Gastroesophageal sphincter (tissue), 4 donors: Measurements from ENCODE around the gene C14orf132. TPM values are rescaled to one million over a fixed set of nuclear protein-coding genes. Genes with fewer than 3 reads are reported as not detected.

Experiments used
- ATAC-seq: fragments of 150-250 bp; one replicate; pipeline ENCODE4 v1.9.1; 2016; ENCODE audit warnings: mild to moderate bottlenecking, moderate library complexity
- H3K27ac ChIP-seq, 4 donors: fragments of 200-600 bp; sonication (generic) in 3 of 4; 1 replicate in 3 of 4; 2 replicates in 1 of 4; pipeline ENCODE4 v1.5.1; 2016 to 2019
- H3K27me3 ChIP-seq: fragments of 200-600 bp; sonication (generic); one replicate; pipeline ENCODE4 v1.5.1; 2019
- H3K36me3 ChIP-seq, 2 donors: fragments of 200-600 bp; sonication (generic); one replicate each; pipeline ENCODE4 v1.5.1; 2019; ENCODE audit warnings: control low read depth in 1 of 2
- H3K4me1 ChIP-seq, 3 donors: fragments of 200-600 bp; sonication (generic); 1 replicate in 2 of 3; 2 replicates in 1 of 3; pipeline ENCODE4 v1.5.1; 2016 to 2019; ENCODE audit warnings: control low read depth in 2 of 3
- H3K4me3 ChIP-seq, 2 donors: fragments of 200-600 bp; sonication (generic); one replicate each; pipeline ENCODE4 v1.5.1; 2019; ENCODE audit warnings: mild to moderate bottlenecking in 1 of 2, moderate library complexity in 1 of 2
- H3K9me3 ChIP-seq, 3 donors: fragments of 200-600 bp; sonication (generic); one replicate each; pipeline ENCODE4 v1.5.1; 2017 to 2019; ENCODE audit warnings: control low read depth in 2 of 3
- CTCF ChIP-seq, 4 experiments: fragments of 200-600 bp in 2 of 4; fragments of 450-650 bp in 2 of 4; sonication (generic) in 1 of 4; IDR thresholded peaks; one replicate each; pipeline ENCODE4 v1.5.1; 2017 to 2019; ENCODE audit warnings: antibody characterized with exemption in 4 of 4, mild to moderate bottlenecking in 2 of 4, moderate library complexity in 2 of 4
- EP300 ChIP-seq: sonication (generic); formaldehyde crosslinking; IDR thresholded peaks from one replicate; pipeline ENCODE4 v1.6.1; 2017; ENCODE audit warnings: antibody characterized with exemption, mild to moderate bottlenecking
- POLR2A ChIP-seq, 2 donors: fragments of 450-650 bp; IDR thresholded peaks; one replicate each; pipeline ENCODE4 v1.6.1; 2017; ENCODE audit warnings: antibody characterized with exemption in 2 of 2, mild to moderate bottlenecking in 2 of 2, moderate library complexity in 1 of 2
- POLR2AphosphoS5 ChIP-seq: sonication (generic); formaldehyde crosslinking; IDR thresholded peaks from one replicate; pipeline ENCODE4 v1.6.1; 2017; ENCODE audit warnings: antibody characterized with exemption
- WGBS, 2 donors: methylation state at CpG; one replicate each; pipeline ENCODE4 v1.1.5; 2018; ENCODE audit warnings: low coverage in 1 of 2; 5-methylcytosine and 5-hydroxymethylcytosine counted together
- total RNA-seq, 4 donors: library from RNA; depleted of rRNA; stranded (reverse); fragments of >200 nt; gene quantifications; one replicate each; pipeline ENCODE4 v1.1.0, GENCODE V29; 2016

C14orf132 gene
- total RNA-seq, 4 donors from 2014 or later, result 52.0 to 135 (median 74.6) TPM

DNA sequence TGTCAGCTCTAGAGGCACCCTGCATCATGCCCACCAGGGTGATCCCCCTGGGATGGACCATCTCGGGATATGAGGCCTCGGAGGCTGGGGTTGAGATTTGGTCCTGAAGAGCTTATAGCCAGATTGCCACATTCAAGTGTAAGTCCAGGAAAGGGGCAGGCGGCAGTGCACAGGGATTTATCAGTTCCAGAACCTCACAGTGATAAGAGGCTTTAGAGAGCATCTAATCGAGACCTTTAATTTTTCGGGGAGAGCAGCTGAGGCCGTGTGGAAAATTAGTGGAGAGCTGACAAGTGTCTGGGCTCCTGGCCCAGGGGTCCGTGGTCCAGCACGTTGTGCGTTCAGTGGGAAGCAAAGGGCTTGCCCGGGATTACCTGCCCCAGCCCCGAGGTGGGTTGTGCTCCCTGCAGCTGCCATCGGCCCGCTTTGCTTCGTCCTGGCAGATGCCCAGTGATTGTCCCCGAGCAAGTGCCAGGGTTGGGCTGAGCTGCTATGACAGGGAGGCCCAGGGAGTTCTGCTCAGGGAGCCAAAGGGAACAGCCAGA, 52.1 kb downstream of the C14orf132 start:
- ATAC-seq, result no peak
- 34 to 92% methylated on average over 2 to 3 of the region's 15 CpGs for WGBS, 2 donors
- TF ChIP-seq POLR2AphosphoS5 (no peak), CTCF (IDR thresholded peaks at IDR 0.05) (no peak), POLR2A (IDR thresholded peaks at IDR 0.05) (no peak), EP300 (no peak)
- peaks cover 0 to 35% of the 10 kb centered on the region in 2 donors for H3K36me3 ChIP-seq
- no peak overlapping the region for H3K27ac ChIP-seq
- peaks cover 0 to 30% (median 7%) of the 10 kb centered on the region in 3 donors for H3K4me1 ChIP-seq
- no peaks in the 10 kb centered on the region for H3K9me3 ChIP-seq
- H3K27me3 ChIP-seq, result no peaks in the 10 kb centered on the region
- no peak overlapping the region for H3K4me3 ChIP-seq

- no peak overlapping the region for H3K27ac ChIP-seq
- H3K9me3 ChIP-seq, result no peaks in the 10 kb centered on the region
- H3K4me3 ChIP-seq, result no peak overlapping the region
- WGBS, 2 donors, result 85 to 93% methylated on average over 11 to 13 of the region's 13 CpGs
- peaks cover 2% of the 10 kb centered on the region for H3K27me3 ChIP-seq
- TF ChIP-seq POLR2A (IDR thresholded peaks at IDR 0.05), result no peak
- no peak for TF ChIP-seq POLR2AphosphoS5
- TF ChIP-seq EP300, result no peak
- no peak for TF ChIP-seq CTCF (IDR thresholded peaks at IDR 0.05)
- peaks cover 0 to 28% of the 10 kb centered on the region in 2 donors for H3K36me3 ChIP-seq
- ATAC-seq, result no peak
- H3K4me1 ChIP-seq, result peaks cover 0 to 32% (median 10%) of the 10 kb centered on the region in 3 donors
Measured at GRCh38 chr14:96091941-96092411, 52.8 kb downstream of the C14orf132 start.

DNA sequence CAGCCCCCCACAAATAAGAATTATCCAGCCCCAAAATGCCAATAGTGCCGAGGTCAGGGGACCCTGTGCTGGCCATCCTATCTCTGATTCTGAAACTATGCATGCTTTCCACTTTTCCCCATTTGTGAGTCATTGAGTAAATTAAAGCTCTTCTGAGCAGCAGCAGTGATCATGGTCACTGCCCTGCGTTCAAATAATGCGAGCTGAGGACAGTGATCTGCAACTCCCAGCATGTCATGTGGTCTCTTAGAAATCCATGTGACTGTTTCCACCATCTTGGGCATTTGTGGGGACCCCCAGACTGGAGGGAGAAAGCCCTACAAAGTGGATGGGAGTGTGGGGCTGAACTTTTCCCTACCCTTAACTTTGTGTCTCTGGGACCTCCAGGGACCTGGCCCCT, 53.8 kb downstream of the C14orf132 start:
- no peak overlapping the region for H3K4me3 ChIP-seq

GRCh38 chr14:96094211-96094610, 55.0 kb downstream of the C14orf132 start:
- H3K27ac ChIP-seq, result no peak overlapping the region
- peaks cover 0 to 32% (median 10%) of the 10 kb centered on the region in 3 donors for H3K4me1 ChIP-seq
- ATAC-seq, result no peak
- peaks cover 13% of the 10 kb centered on the region for H3K27me3 ChIP-seq
- peaks cover 0 to 5% of the 10 kb centered on the region in 2 donors for H3K36me3 ChIP-seq
- H3K4me3 ChIP-seq, result no peak overlapping the region
- WGBS, 2 donors, result 83 to 89% methylated on average over 4 of the region's 4 CpGs
- TF ChIP-seq POLR2AphosphoS5 (no peak), EP300 (no peak), POLR2A (IDR thresholded peaks at IDR 0.05) (no peak), CTCF (IDR thresholded peaks at IDR 0.05) (no peak)
- no peaks in the 10 kb centered on the region for H3K9me3 ChIP-seq

More for the DNA sequence above, 53.8 kb downstream of the C14orf132 start:
- WGBS, 2 donors, result no CpG with 5 or more reads among the region's 3 CpGs
- H3K27ac ChIP-seq, result no peak overlapping the region
- H3K36me3 ChIP-seq, result peaks cover 0 to 18% of the 10 kb centered on the region in 2 donors
- no peak for ATAC-seq
- no peak for TF ChIP-seq POLR2AphosphoS5
- TF ChIP-seq EP300, result no peak
- no peak for TF ChIP-seq CTCF (IDR thresholded peaks at IDR 0.05)
- no peak for TF ChIP-seq POLR2A (IDR thresholded peaks at IDR 0.05)
- peaks cover 0 to 32% (median 10%) of the 10 kb centered on the region in 3 donors for H3K4me1 ChIP-seq
- H3K9me3 ChIP-seq, result no peaks in the 10 kb centered on the region
- H3K27me3 ChIP-seq, result peaks cover 4% of the 10 kb centered on the region

DNA sequence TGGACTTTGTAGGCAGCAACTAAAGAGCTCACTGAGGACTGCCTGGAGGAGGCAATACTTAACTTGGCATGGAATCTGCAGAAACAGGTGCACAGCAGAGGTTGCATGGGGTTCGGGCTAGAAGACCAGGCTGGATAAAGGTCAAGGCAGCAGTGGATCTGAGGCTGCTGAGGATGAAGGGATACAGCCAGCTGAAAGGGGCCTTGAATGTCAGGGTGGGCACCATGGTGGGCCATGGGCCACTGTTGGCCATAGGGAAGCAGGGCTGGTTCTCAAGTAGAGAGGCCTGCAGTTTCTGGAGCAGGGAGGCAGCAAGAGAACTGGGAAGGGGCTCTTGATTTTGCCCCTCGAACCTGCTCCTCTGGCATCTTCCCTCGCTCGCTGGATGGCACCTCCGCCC, 55.5 kb downstream of the C14orf132 start:
- TF ChIP-seq POLR2AphosphoS5, result no peak
- no peak for TF ChIP-seq POLR2A (IDR thresholded peaks at IDR 0.05)
- TF ChIP-seq EP300, result no peak
- no peak for TF ChIP-seq CTCF (IDR thresholded peaks at IDR 0.05)
- 89 to 100% methylated on average over 1 to 2 of the region's 5 CpGs for WGBS, 2 donors
- peaks cover 18% of the 10 kb centered on the region for H3K27me3 ChIP-seq
- H3K27ac ChIP-seq, result no peak overlapping the region
- H3K4me1 ChIP-seq, result peaks cover 0 to 30% (median 10%) of the 10 kb centered on the region in 3 donors
- no peak overlapping the region for H3K4me3 ChIP-seq
- ATAC-seq, result no peak
- peaks cover 0 to under 1% of the 10 kb centered on the region in 2 donors for H3K36me3 ChIP-seq
- H3K9me3 ChIP-seq, result no peaks in the 10 kb centered on the region
